Measurements from ENCODE around the gene SH3GL1.

GRCh38 chr19:4372165-4373012 lies 28.0 kb downstream of the SH3GL1 start:
- TF ChIP-seq CTCF (IDR thresholded peaks at IDR 0.05; ENCODE audit: insufficient read depth, low read depth, low read length), result no peak
- no peak for TF ChIP-seq EZH2 (IDR thresholded peaks at IDR 0.05; ENCODE audit: insufficient read depth, low read length)
